Measurements from ENCODE around the gene ITPA.

The ITPA gene

GRCh38 chr20:3168079-3168828 is 41.0 kb upstream of the ITPA start:
- Mint-ChIP-seq H3K27ac (no peak overlapping the region), H3K9me3 (no peaks in the 10 kb centered on the region), H3K27me3 (peaks cover 91% of the 10 kb centered on the region), H3K36me3 (no peaks in the 10 kb centered on the region), H3K4me1 (peaks cover 11% of the 10 kb centered on the region), H3K4me3 (no peak overlapping the region)
- DNase-seq, result no peak
- CTCF ChIA-PET, result no interaction called here

- no peaks in the 10 kb centered on the region for H3K9me3 Mint-ChIP-seq
- H3K4me1 Mint-ChIP-seq, result peaks cover 13% of the 10 kb centered on the region
- DNase-seq, result no peak
- H3K36me3 Mint-ChIP-seq, result no peaks in the 10 kb centered on the region
- CTCF ChIA-PET, result interaction anchor here (0.9 kb wide), 1 partner anchor 59 kb away, joined by 3 read pairs; no protein-coding TSS in a partner anchor
- no peak overlapping the region for H3K27ac Mint-ChIP-seq
- no peak overlapping the region for H3K4me3 Mint-ChIP-seq
- peaks cover 93% of the 10 kb centered on the region for H3K27me3 Mint-ChIP-seq
Observed at GRCh38 chr20:3168829-3169590, 40.3 kb upstream of the ITPA start.

GRCh38 chr20:3171391-3172125 is 37.7 kb upstream of the ITPA start:
- peak overlapping the region; percentile 40 for H3K4me3 Mint-ChIP-seq

GRCh38 chr20:3172126-3172932 is 37.0 kb upstream of the ITPA start:
- Mint-ChIP-seq H3K9me3 (no peaks in the 10 kb centered on the region), H3K36me3 (peaks cover 1% of the 10 kb centered on the region), H3K4me3 (peak overlapping the region; percentile 86), H3K27ac (no peak overlapping the region), H3K4me1 (peaks cover 24% of the 10 kb centered on the region), H3K27me3 (peaks cover 93% of the 10 kb centered on the region)
- CTCF ChIA-PET, result interaction anchor here (1.4 kb wide), 1 partner anchor 10 kb away, joined by 5 read pairs; no protein-coding TSS in a partner anchor
- no peak for DNase-seq

More at GRCh38 chr20:3171391-3172125, 37.7 kb upstream of the ITPA start:
- Mint-ChIP-seq H3K9me3 (no peaks in the 10 kb centered on the region), H3K27ac (no peak overlapping the region), H3K36me3 (peaks cover 1% of the 10 kb centered on the region), H3K4me1 (peaks cover 24% of the 10 kb centered on the region), H3K27me3 (peaks cover 99% of the 10 kb centered on the region)
- CTCF ChIA-PET, result interaction anchor here (0.7 to 1.4 kb wide), 2 partner anchors 9 to 53 kb away, joined by 3 to 5 read pairs; no protein-coding TSS in a partner anchor
- DNase-seq, result no peak

GRCh38 chr20:3172933-3173609 is 36.2 kb upstream of the ITPA start, which contains the start of gene LZTS3:
LZTS3 (minus strand) TSS chr20:3173549; CDS start chr20:3167163, 6,386 bp downstream.
- peaks cover 1% of the 10 kb centered on the region for H3K36me3 Mint-ChIP-seq
- DNase-seq, result peak; percentile 88
- no peaks in the 10 kb centered on the region for H3K9me3 Mint-ChIP-seq
- H3K4me3 Mint-ChIP-seq, result peak within 1 kb of the TSS; percentile 86
- H3K27ac Mint-ChIP-seq, result peak within 1 kb of the TSS; percentile 81
- H3K4me1 Mint-ChIP-seq, result peaks cover 24% of the 10 kb centered on the region
- CTCF ChIA-PET, result interaction anchor here (1.4 kb wide), 1 partner anchor 10 kb away, joined by 5 read pairs; no protein-coding TSS in a partner anchor
- H3K27me3 Mint-ChIP-seq, result peaks cover 85% of the 10 kb centered on the region

GRCh38 chr20:3173610-3174441 is 35.5 kb upstream of the ITPA start:
- H3K4me1 Mint-ChIP-seq, result peaks cover 19% of the 10 kb centered on the region
- H3K27me3 Mint-ChIP-seq, result peaks cover 78% of the 10 kb centered on the region
- peak overlapping the region; percentile 81 for H3K27ac Mint-ChIP-seq
- H3K36me3 Mint-ChIP-seq, result peaks cover 1% of the 10 kb centered on the region
- peak overlapping the region; percentile 81 for H3K4me3 Mint-ChIP-seq
- no peaks in the 10 kb centered on the region for H3K9me3 Mint-ChIP-seq
- DNase-seq, result peak; percentile 92
- CTCF ChIA-PET, result no interaction called here

GRCh38 chr20:3174442-3175261 is 34.6 kb upstream of the ITPA start:
- H3K36me3 Mint-ChIP-seq, result peaks cover 1% of the 10 kb centered on the region
- peak overlapping the region; percentile 3 for H3K27ac Mint-ChIP-seq
- DNase-seq, result no peak
- peaks cover 19% of the 10 kb centered on the region for H3K4me1 Mint-ChIP-seq
- peak overlapping the region; percentile 81 for H3K4me3 Mint-ChIP-seq
- CTCF ChIA-PET, result no interaction called here
- H3K9me3 Mint-ChIP-seq, result no peaks in the 10 kb centered on the region
- peaks cover 69% of the 10 kb centered on the region for H3K27me3 Mint-ChIP-seq

GRCh38 chr20:3175270-3175669 is 34.0 kb upstream of the ITPA start:
- Mint-ChIP-seq H3K27ac (no peak overlapping the region), H3K4me1 (peaks cover 19% of the 10 kb centered on the region), H3K36me3 (peaks cover 1% of the 10 kb centered on the region), H3K27me3 (peaks cover 63% of the 10 kb centered on the region), H3K4me3 (peak overlapping the region; percentile 3), H3K9me3 (no peaks in the 10 kb centered on the region)
- no peak for DNase-seq
- CTCF ChIA-PET, result no interaction called here

GRCh38 chr20:3177746-3178485 is 31.4 kb upstream of the ITPA start:
- Mint-ChIP-seq H3K9me3 (no peaks in the 10 kb centered on the region), H3K4me1 (peaks cover 12% of the 10 kb centered on the region), H3K27ac (no peak overlapping the region), H3K27me3 (peaks cover 37% of the 10 kb centered on the region), H3K4me3 (no peak overlapping the region), H3K36me3 (peaks cover 1% of the 10 kb centered on the region)
- no peak for DNase-seq
- CTCF ChIA-PET, result no interaction called here

- DNase-seq, result no peak
- Mint-ChIP-seq H3K36me3 (no peaks in the 10 kb centered on the region), H3K27ac (no peak overlapping the region), H3K9me3 (no peaks in the 10 kb centered on the region), H3K4me3 (no peak overlapping the region), H3K4me1 (peaks cover under 1% of the 10 kb centered on the region), H3K27me3 (peaks cover 14% of the 10 kb centered on the region)
- CTCF ChIA-PET, result no interaction called here
Observed at GRCh38 chr20:3180319-3180718, 29.0 kb upstream of the ITPA start.

GRCh38 chr20:3181270-3181669 is 28.0 kb upstream of the ITPA start:
- Mint-ChIP-seq H3K36me3 (no peaks in the 10 kb centered on the region), H3K27ac (no peak overlapping the region), H3K27me3 (peaks cover 4% of the 10 kb centered on the region), H3K4me1 (no peaks in the 10 kb centered on the region), H3K4me3 (no peak overlapping the region), H3K9me3 (no peaks in the 10 kb centered on the region)
- CTCF ChIA-PET, result no interaction called here
- DNase-seq, result no peak
